Stimulated activated CD4-positive, alpha-beta T cell treated with anti-CD3 and anti-CD28 coated beads, Interleukin-2, amount 100 ng/mL, for 24 hours (primary cell): ENCODE data around the gene SEC22C.
"Not testable (repeated sequence)": the region's sequence is repeated elsewhere in the genome, so short reads cannot be mapped to it uniquely, and the experiment has no call there.

Experiments used
- DNase-seq, 2 donors: peaks; one replicate each; pipeline ENCODE4 v3.0.0-alpha.2; 2020

Gene SEC22C

GRCh38 chr3:42581709-42582473 is at the start of gene SEC22C:
Gene SEC22C, minus strand, starts transcription at chr3:42581967. Its CDS starts 12,921 bp downstream, at chr3:42569046.
- DNase-seq: peak; percentile 96

DNA sequence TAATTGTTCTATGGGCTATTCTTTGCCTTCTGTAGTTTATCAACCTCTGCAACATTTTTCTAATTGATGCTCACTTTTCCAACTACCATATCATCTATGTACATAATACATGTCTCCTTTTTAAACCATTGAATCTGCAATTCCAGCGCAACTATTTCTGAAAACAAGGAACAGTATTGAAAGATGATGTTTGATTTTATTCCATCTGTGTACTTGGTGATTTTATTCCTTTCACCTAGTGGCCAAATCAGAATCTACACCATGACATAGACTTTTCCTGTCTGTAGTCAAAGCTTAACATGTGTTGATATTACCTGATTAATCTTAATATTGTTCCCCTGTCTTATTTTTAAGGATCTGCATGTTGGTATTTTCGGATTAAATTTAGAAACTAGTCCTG is 31.7 kb upstream of the SEC22C start:
- no peak for DNase-seq

GRCh38 chr3:42612928-42613327 is 31.2 kb upstream of the SEC22C start:
- no peak for DNase-seq

DNA sequence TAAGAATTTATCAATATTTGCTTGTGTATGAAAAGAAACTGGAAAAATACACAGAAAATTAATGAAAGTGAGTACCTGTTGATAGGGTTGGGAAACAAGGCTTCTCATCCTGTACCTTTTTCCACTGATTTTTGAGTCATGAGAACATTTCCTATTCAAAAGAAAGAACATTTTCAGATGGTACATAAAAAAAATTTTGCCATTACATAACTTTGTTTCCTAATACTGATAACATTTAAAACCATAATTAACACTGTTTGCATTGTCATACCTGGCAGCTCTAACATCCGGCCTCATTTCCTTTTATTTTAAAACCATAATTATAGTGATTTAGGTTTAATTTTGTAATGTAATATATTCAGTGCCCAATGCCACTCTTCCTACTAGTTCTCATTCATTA is 30.4 kb upstream of the SEC22C start:
- no peak for DNase-seq

DNA sequence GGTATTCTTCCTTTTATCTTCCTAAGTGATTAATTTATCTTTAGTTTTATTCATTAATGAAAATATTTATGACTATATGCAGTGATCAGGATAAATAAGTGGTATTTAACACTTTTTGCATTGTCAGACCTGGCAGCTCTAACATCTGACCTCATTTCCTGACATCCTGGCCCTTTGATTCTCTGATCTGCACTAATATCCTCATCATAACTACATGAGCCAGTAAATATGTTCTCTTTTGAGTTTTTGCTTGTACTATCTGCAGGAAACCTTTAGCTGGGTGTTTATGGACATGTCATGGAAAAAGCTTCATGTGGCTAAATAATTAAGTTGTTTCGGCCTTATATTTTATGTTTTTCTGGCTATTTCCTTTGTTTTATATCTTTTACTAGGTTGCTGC is 29.2 kb upstream of the SEC22C start:
- DNase-seq: no peak

GRCh38 chr3:42608581-42608980 is 26.8 kb upstream of the SEC22C start:
- no peak for DNase-seq

GRCh38 chr3:42605546-42606173 is 23.9 kb upstream of the SEC22C start:
- no peak for DNase-seq

DNA sequence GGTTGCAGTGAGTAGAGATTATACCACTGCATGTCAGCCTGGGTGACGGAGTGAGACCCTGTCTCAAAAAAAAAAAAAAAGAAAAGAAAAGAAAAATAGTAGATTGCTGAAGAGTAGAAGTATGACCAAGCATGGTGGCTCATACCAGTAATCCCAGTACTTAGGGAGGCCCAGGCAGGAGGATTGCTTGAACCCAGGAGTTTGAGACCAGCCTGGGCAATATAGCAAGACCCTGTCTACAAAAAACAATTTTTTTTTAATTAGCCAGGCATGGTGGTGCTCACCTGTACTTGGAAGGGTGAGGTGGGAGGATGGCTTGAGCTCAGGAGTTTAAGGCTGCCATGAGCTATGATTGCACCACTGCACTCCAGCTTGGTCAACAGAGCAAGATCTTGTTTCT is 21.2 kb upstream of the SEC22C start:
- no peak for DNase-seq

- no peak for DNase-seq
Observed at GRCh38 chr3:42601896-42602581, 20.3 kb upstream of the SEC22C start.

DNA sequence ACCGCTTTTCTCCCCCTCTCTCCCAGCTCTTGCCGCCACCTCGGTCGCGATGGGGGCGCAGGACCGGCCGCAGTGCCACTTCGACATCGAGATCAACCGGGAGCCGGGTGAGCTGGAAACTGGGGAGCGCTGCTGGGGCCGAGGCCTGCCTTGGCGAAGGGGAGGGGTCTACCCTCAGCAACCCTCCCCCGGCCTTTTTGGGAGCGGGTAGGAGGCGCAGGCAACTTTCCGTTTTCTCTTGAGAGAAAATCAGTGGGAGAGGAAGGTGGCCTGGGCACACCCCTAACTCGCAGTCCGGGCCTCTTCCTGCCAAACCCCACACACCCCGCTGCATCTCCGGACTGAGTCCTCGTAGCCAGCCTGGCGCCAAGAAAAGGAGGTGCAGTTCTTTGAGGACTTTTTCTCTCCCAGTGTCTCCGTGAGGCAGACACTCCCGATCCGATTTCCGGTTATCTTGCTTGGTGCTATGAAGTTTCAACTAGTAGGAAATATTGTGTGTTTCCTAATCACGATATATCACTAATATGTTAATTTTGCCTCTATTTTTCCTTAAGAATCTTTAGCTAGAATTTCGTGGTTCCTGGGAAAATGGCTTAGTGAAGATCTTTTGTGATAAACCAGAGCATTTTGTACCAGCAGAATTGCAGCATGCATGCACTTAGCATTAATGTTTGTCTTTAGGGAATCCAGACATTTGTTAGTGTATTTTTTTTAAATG is 19.4 kb upstream of the SEC22C start:
- DNase-seq: peak; percentile 68 to 69

GRCh38 chr3:42600111-42600957 is 18.6 kb upstream of the SEC22C start, which contains the start of gene NKTR:
Gene NKTR, plus strand, starts transcription at chr3:42600686. Its CDS starts 321 bp downstream, at chr3:42601007.
- DNase-seq: peak; percentile 99 to 100

DNA sequence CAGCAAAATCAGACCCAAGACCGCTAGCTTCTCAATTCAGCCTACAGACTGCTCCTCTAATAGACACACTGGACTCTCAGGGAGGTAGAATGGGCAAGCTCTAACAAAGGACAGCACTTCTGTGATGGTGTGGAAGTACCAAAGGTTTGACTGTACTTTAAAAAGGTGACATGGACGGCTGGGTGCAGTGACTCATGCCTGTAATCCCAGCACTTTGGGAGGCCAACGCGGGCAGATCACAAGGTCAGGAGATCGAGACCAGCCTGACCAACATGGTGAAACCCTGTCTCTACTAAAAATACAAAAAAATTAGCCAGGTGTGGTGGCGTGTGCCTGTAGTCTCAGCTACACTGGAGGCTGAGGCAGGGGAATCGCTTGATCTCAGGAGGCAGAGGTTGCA is 15.3 kb upstream of the SEC22C start:
- DNase-seq: not testable (repeated sequence)

GRCh38 chr3:42595682-42596081 is 13.9 kb upstream of the SEC22C start:
- no peak for DNase-seq

DNA sequence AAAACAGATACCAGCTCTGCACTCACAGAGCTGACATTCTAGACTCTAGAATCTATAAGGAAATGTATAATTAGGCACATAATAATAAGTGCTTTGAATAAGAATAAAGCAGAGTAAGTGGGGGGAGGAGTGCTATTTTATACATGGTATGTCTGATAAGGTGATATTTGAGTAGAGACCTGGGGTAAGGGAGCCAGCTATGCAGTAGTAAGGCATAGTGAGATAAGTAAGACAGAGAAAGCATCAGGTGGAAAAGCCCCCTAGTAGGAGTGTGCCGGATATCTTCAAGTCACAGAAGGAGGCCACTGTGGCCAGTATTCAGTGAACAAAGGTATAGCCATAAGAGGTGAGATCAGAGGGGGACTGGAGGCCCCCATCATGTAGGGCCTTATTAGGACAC is 11.9 kb upstream of the SEC22C start:
- no peak for DNase-seq

DNA sequence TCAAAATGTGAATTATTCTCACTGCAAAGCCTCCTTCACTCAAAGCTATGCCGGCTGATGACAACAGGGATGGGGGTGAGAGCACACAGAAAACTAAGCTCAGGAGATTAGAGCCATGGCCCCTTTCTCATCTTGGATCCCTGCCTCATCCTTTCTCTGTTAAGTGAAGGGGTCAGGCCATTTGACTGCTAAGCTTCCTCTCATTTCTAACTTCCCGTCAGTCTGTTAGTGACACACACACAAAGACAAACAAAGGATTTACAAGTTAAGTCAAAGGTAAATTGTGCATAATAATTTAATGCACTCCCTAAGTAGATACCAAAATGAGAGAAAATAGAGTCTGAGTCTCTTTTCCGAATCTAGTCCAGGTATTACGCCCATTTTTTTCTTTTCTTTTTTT is 10.0 kb upstream of the SEC22C start:
- DNase-seq: no peak

DNA sequence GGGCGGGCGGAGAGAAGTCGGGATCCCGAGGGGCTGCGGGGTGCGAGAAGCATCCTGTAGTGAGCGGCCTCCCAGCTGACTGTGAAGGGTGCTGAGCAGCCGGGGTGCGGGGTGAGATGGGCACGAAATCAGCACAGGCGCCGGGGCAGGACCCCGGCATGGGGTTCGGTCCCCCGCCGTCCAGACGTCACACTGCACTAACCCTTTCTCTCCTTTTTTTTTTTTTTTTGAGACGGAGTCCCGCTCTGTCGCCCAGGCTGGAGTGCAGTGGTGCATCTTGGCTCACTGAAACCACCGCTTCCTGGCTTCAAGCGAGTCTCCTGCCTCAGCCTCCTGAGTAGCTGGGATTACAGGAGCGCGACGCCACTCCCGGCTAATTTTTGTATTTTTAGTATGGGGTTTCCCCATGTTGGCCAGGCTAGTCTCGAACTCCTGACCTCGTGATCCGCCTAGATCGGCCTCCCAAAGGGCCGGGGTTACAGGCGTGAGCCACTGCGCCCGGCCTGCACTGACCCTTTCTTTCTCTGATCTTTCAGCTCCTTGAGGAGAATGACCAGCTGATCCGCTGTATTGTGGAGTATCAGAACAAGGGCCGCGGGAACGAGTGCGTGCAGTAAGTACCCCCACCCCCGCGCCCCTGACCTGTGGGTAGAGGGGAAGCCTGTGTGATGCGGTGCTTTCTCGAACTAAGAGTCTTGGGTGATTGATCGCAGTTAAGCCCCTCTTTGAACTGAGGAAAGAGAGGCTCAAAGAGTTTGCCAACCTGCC is 9.4 kb upstream of the SEC22C start:
- DNase-seq: peak in 1 of 2 donors; percentile 14

- DNase-seq: no peak
Observed at GRCh38 chr3:42589382-42590109, 7.8 kb upstream of the SEC22C start.

DNA sequence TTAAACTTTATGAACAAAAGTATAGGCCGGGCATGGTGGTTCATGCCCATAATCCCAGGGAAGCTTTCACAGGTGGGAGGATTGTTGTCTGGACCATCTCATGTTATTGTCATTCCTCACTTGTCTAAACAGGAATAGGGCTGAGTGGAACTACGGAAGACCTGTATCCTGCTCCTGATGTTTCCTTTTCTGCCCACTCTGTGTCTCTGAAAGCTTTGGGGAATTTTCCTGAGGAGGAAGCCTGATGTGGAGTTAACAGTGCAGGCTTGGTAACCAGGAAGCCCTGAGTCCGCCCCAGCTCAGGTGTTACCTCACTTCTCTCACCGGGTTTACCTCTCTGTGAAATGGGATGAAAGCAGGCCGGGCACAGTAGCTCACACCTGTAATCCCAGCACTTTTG is 6.9 kb upstream of the SEC22C start:
- DNase-seq: no peak

- DNase-seq: no peak
Observed at GRCh38 chr3:42582474-42583070, 805 bp upstream of the SEC22C start.

DNA sequence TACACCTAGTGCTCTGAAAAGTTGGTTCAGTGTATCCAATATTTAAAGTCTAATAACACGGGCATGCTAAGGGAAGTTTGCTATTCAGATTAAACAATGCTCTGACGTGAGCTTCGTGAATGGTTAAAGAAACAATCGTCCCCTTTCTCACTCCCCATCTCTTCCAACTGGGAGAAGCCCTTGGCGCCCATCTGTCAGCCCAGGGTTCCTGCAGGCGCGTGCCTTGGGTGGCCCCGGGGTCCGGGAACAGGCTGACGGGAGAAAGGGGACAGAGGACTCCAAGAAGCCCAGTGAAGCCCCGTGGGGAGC is 413 bp downstream of the SEC22C start:
- no peak for DNase-seq

- not testable (repeated sequence) for DNase-seq
Observed at GRCh38 chr3:42579346-42579745, 2.4 kb downstream of the SEC22C start.
